ENCODE data around the gene PRR20G.

PRR20G gene

GRCh38 chr3:127256138-127256537 is 31.7 kb downstream of the PRR20G start:
- Histone ChIP-seq H3K4me1 (ENCODE audit: control insufficient read depth, insufficient read depth, low read length) (no peaks in the 10 kb centered on the region), H3K36me3 (ENCODE audit: control insufficient read depth, insufficient read depth, low read length) (no peaks in the 10 kb centered on the region), H3K27ac (ENCODE audit: low read length) (no peak overlapping the region), H3K9me3 (ENCODE audit: control insufficient read depth, insufficient read depth, low read length) (no peaks in the 10 kb centered on the region), H3K4me3 (ENCODE audit: low read length) (no peak overlapping the region), H3K27me3 (ENCODE audit: control insufficient read depth, insufficient read depth, low read length) (no peaks in the 10 kb centered on the region)
- no peak for DNase-seq (ENCODE audit: low read depth, low spot score)
- no CpG with 5 or more reads among the region's 5 CpGs for WGBS (ENCODE audit: insufficient coverage, insufficient read length)

GRCh38 chr3:127255516-127255915 is 32.3 kb downstream of the PRR20G start:
- no peak for DNase-seq (ENCODE audit: low read depth, low spot score)
- Histone ChIP-seq H3K9me3 (ENCODE audit: control insufficient read depth, insufficient read depth, low read length) (no peaks in the 10 kb centered on the region), H3K27me3 (ENCODE audit: control insufficient read depth, insufficient read depth, low read length) (no peaks in the 10 kb centered on the region), H3K4me3 (ENCODE audit: low read length) (no peak overlapping the region), H3K27ac (ENCODE audit: low read length) (no peak overlapping the region), H3K36me3 (ENCODE audit: control insufficient read depth, insufficient read depth, low read length) (no peaks in the 10 kb centered on the region), H3K4me1 (ENCODE audit: control insufficient read depth, insufficient read depth, low read length) (no peaks in the 10 kb centered on the region)
- WGBS (ENCODE audit: insufficient coverage, insufficient read length): no CpG with 5 or more reads among the region's 4 CpGs

- H3K27ac ChIP-seq (ENCODE audit: low read length): no peak overlapping the region
- no peaks in the 10 kb centered on the region for H3K9me3 ChIP-seq (ENCODE audit: control insufficient read depth, insufficient read depth, low read length)
- no peaks in the 10 kb centered on the region for H3K36me3 ChIP-seq (ENCODE audit: control insufficient read depth, insufficient read depth, low read length)
- H3K4me3 ChIP-seq (ENCODE audit: low read length): no peak overlapping the region; the same call in 1 of the 2 replicates
- no peaks in the 10 kb centered on the region for H3K27me3 ChIP-seq (ENCODE audit: control insufficient read depth, insufficient read depth, low read length)
- no peak for DNase-seq (ENCODE audit: low read depth, low spot score)
- whole genome bisulfite sequencing (ENCODE audit: insufficient coverage, insufficient read length): no CpG with 5 or more reads among the region's 9 CpGs
- no peaks in the 10 kb centered on the region for H3K4me1 ChIP-seq (ENCODE audit: control insufficient read depth, insufficient read depth, low read length)
Observed at GRCh38 chr3:127254730-127255129, 33.1 kb downstream of the PRR20G start.

GRCh38 chr3:127254033-127254644 is 33.7 kb downstream of the PRR20G start:
- no peaks in the 10 kb centered on the region for H3K9me3 ChIP-seq (ENCODE audit: control insufficient read depth, insufficient read depth, low read length)
- no peak overlapping the region for H3K27ac ChIP-seq (ENCODE audit: low read length)
- no peak for DNase-seq (ENCODE audit: low read depth, low spot score)
- WGBS (ENCODE audit: insufficient coverage, insufficient read length): no CpG with 5 or more reads among the region's 10 CpGs
- H3K27me3 ChIP-seq (ENCODE audit: control insufficient read depth, insufficient read depth, low read length): no peaks in the 10 kb centered on the region
- no peaks in the 10 kb centered on the region for H3K36me3 ChIP-seq (ENCODE audit: control insufficient read depth, insufficient read depth, low read length)
- H3K4me1 ChIP-seq (ENCODE audit: control insufficient read depth, insufficient read depth, low read length): no peaks in the 10 kb centered on the region
- H3K4me3 ChIP-seq (ENCODE audit: low read length): no peak overlapping the region

- H3K27me3 ChIP-seq (ENCODE audit: control insufficient read depth, insufficient read depth, low read length): no peaks in the 10 kb centered on the region
- H3K9me3 ChIP-seq (ENCODE audit: control insufficient read depth, insufficient read depth, low read length): no peaks in the 10 kb centered on the region
- H3K27ac ChIP-seq (ENCODE audit: low read length): no peak overlapping the region
- H3K4me1 ChIP-seq (ENCODE audit: control insufficient read depth, insufficient read depth, low read length): no peaks in the 10 kb centered on the region
- H3K36me3 ChIP-seq (ENCODE audit: control insufficient read depth, insufficient read depth, low read length): no peaks in the 10 kb centered on the region
- WGBS (ENCODE audit: insufficient coverage, insufficient read length): no CpG with 5 or more reads among the region's 7 CpGs
- H3K4me3 ChIP-seq (ENCODE audit: low read length): no peak overlapping the region
- DNase-seq (ENCODE audit: low read depth, low spot score): no peak
Observed at GRCh38 chr3:127253491-127253890, 34.4 kb downstream of the PRR20G start.

GRCh38 chr3:127252446-127252845 is 35.4 kb downstream of the PRR20G start:
- no CpG with 5 or more reads among the region's 2 CpGs for WGBS (ENCODE audit: insufficient coverage, insufficient read length)
- Histone ChIP-seq H3K9me3 (ENCODE audit: control insufficient read depth, insufficient read depth, low read length) (peaks cover 3% of the 10 kb centered on the region), H3K4me3 (ENCODE audit: low read length) (no peak overlapping the region), H3K36me3 (ENCODE audit: control insufficient read depth, insufficient read depth, low read length) (no peaks in the 10 kb centered on the region), H3K4me1 (ENCODE audit: control insufficient read depth, insufficient read depth, low read length) (no peaks in the 10 kb centered on the region), H3K27me3 (ENCODE audit: control insufficient read depth, insufficient read depth, low read length) (no peaks in the 10 kb centered on the region), H3K27ac (ENCODE audit: low read length) (no peak overlapping the region)
- no peak for DNase-seq (ENCODE audit: low read depth, low spot score)

GRCh38 chr3:127250032-127250431 is 37.8 kb downstream of the PRR20G start:
- no peaks in the 10 kb centered on the region for H3K36me3 ChIP-seq (ENCODE audit: control insufficient read depth, insufficient read depth, low read length)
- no peak overlapping the region for H3K4me3 ChIP-seq (ENCODE audit: low read length)
- DNase-seq (ENCODE audit: low read depth, low spot score): no peak
- H3K4me1 ChIP-seq (ENCODE audit: control insufficient read depth, insufficient read depth, low read length): no peaks in the 10 kb centered on the region
- WGBS (ENCODE audit: insufficient coverage, insufficient read length): no CpG with 5 or more reads among the region's 1 CpG
- peaks cover 7% of the 10 kb centered on the region for H3K9me3 ChIP-seq (ENCODE audit: control insufficient read depth, insufficient read depth, low read length)
- no peak overlapping the region for H3K27ac ChIP-seq (ENCODE audit: low read length)
- no peaks in the 10 kb centered on the region for H3K27me3 ChIP-seq (ENCODE audit: control insufficient read depth, insufficient read depth, low read length)

- Histone ChIP-seq H3K36me3 (ENCODE audit: control insufficient read depth, insufficient read depth, low read length) (no peaks in the 10 kb centered on the region), H3K27me3 (ENCODE audit: control insufficient read depth, insufficient read depth, low read length) (no peaks in the 10 kb centered on the region), H3K27ac (ENCODE audit: low read length) (no peak overlapping the region), H3K4me1 (ENCODE audit: control insufficient read depth, insufficient read depth, low read length) (no peaks in the 10 kb centered on the region), H3K4me3 (ENCODE audit: low read length) (no peak overlapping the region), H3K9me3 (ENCODE audit: control insufficient read depth, insufficient read depth, low read length) (peaks cover 7% of the 10 kb centered on the region)
- no CpG with 5 or more reads among the region's 1 CpG for WGBS (ENCODE audit: insufficient coverage, insufficient read length)
- DNase-seq (ENCODE audit: low read depth, low spot score): no peak
Observed at GRCh38 chr3:127247292-127247691, 40.6 kb downstream of the PRR20G start.

GRCh38 chr3:127238602-127239001 is 49.2 kb downstream of the PRR20G start:
- Histone ChIP-seq H3K9me3 (ENCODE audit: control insufficient read depth, insufficient read depth, low read length) (no peaks in the 10 kb centered on the region; the same call in 1 of the 2 replicates), H3K27ac (ENCODE audit: low read length) (no peak overlapping the region), H3K4me3 (ENCODE audit: low read length) (no peak overlapping the region), H3K27me3 (ENCODE audit: control insufficient read depth, insufficient read depth, low read length) (no peaks in the 10 kb centered on the region), H3K36me3 (ENCODE audit: control insufficient read depth, insufficient read depth, low read length) (no peaks in the 10 kb centered on the region), H3K4me1 (ENCODE audit: control insufficient read depth, insufficient read depth, low read length) (no peaks in the 10 kb centered on the region)
- WGBS (ENCODE audit: insufficient coverage, insufficient read length): no CpG with 5 or more reads among the region's 2 CpGs
- no peak for DNase-seq (ENCODE audit: low read depth, low spot score)

- no peaks in the 10 kb centered on the region for H3K4me1 ChIP-seq (ENCODE audit: control insufficient read depth, insufficient read depth, low read length)
- H3K27ac ChIP-seq (ENCODE audit: low read length): no peak overlapping the region
- DNase-seq (ENCODE audit: low read depth, low spot score): no peak
- no peak overlapping the region for H3K4me3 ChIP-seq (ENCODE audit: low read length)
- no peaks in the 10 kb centered on the region for H3K27me3 ChIP-seq (ENCODE audit: control insufficient read depth, insufficient read depth, low read length)
- no peaks in the 10 kb centered on the region for H3K36me3 ChIP-seq (ENCODE audit: control insufficient read depth, insufficient read depth, low read length)
- H3K9me3 ChIP-seq (ENCODE audit: control insufficient read depth, insufficient read depth, low read length): no peaks in the 10 kb centered on the region; the same call in 1 of the 2 replicates
- WGBS (ENCODE audit: insufficient coverage, insufficient read length): no CpG with 5 or more reads among the region's 3 CpGs
Observed at GRCh38 chr3:127237835-127238234, 50.0 kb downstream of the PRR20G start.

- H3K27me3 ChIP-seq (ENCODE audit: control insufficient read depth, insufficient read depth, low read length): no peaks in the 10 kb centered on the region
- DNase-seq (ENCODE audit: low read depth, low spot score): no peak
- no peak overlapping the region for H3K4me3 ChIP-seq (ENCODE audit: low read length)
- WGBS (ENCODE audit: insufficient coverage, insufficient read length): no CpG with 5 or more reads among the region's 3 CpGs
- H3K9me3 ChIP-seq (ENCODE audit: control insufficient read depth, insufficient read depth, low read length): no peaks in the 10 kb centered on the region; the same call in 1 of the 2 replicates
- no peak overlapping the region for H3K27ac ChIP-seq (ENCODE audit: low read length)
- H3K36me3 ChIP-seq (ENCODE audit: control insufficient read depth, insufficient read depth, low read length): no peaks in the 10 kb centered on the region
- no peaks in the 10 kb centered on the region for H3K4me1 ChIP-seq (ENCODE audit: control insufficient read depth, insufficient read depth, low read length)
Observed at GRCh38 chr3:127235706-127236105, 52.1 kb downstream of the PRR20G start.

Data from iPS DF 6.9 (cell line).